Spleen (tissue), 7 donors: ENCODE measurements around the gene AP4M1.
"Not testable (repeated sequence)": the region's sequence is repeated elsewhere in the genome, so short reads cannot be mapped to it uniquely, and the experiment has no call there.

Experiments used
- POLR2A ChIP-seq, 3 donors: fragments of 450-650 bp; IDR thresholded peaks; one replicate each; pipeline ENCODE4 v1.5.1; 2017; ENCODE audit warnings: antibody characterized with exemption in 3 of 3, mild to moderate bottlenecking in 1 of 3
- POLR2AphosphoS5 ChIP-seq, 3 donors: sonication (generic); formaldehyde crosslinking; IDR thresholded peaks; one replicate each; pipeline ENCODE4 v1.5.1; 2017; ENCODE audit warnings: antibody characterized with exemption in 3 of 3
- TF ChIP-seq, protein P1 (sequence below), 11 experiments: fragments of 200-600 bp in 7 of 11; fragments of 450-650 bp in 4 of 11; sonication (generic) in 4 of 11; IDR thresholded peaks in 8 of 11; conservative IDR thresholded peaks in 3 of 11; 1 replicate in 7 of 11; 2 replicates in 4 of 11; pipeline versions ENCODE4 v1.4.0 to v1.8.0; 2016 to 2021; ENCODE audit warnings: antibody characterized with exemption in 11 of 11, inconsistent platforms in 4 of 11, mild to moderate bottlenecking in 1 of 11
- donor health status: DM: no; HTN: no; CAD: no; lungs with moderate emphysema.
- donor health status: DM: no; HTN: no; CAD: no.
- donor health status: DM: no; HTN: no; CAD: no.

DNA sequence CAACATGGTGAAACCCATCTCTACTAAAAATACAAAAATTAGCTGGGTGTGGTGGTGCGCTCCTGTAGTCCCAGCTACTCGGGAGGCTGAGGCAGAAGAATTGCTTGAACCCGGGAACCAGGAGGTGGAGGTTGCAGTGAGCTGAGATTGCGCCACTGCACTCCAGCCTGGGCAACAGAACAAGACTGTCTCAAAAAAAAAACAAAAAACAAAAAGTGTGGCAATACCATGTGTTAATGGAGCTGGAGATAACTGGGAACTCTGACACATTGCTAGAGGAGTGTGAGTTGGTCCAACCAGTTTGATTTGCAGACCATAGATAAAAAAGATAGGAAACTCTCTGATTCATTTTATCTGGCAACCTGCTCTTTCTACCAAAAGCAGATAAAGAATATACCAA is 44.9 kb downstream of the AP4M1 start:
- TF ChIP-seq, protein P1, sequence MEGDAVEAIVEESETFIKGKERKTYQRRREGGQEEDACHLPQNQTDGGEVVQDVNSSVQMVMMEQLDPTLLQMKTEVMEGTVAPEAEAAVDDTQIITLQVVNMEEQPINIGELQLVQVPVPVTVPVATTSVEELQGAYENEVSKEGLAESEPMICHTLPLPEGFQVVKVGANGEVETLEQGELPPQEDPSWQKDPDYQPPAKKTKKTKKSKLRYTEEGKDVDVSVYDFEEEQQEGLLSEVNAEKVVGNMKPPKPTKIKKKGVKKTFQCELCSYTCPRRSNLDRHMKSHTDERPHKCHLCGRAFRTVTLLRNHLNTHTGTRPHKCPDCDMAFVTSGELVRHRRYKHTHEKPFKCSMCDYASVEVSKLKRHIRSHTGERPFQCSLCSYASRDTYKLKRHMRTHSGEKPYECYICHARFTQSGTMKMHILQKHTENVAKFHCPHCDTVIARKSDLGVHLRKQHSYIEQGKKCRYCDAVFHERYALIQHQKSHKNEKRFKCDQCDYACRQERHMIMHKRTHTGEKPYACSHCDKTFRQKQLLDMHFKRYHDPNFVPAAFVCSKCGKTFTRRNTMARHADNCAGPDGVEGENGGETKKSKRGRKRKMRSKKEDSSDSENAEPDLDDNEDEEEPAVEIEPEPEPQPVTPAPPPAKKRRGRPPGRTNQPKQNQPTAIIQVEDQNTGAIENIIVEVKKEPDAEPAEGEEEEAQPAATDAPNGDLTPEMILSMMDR (IDR thresholded peaks at IDR 0.05 in 8 of 11, conservative IDR thresholded peaks at IDR 0.05 in 3 of 11) = not testable (repeated sequence)
- TF ChIP-seq POLR2AphosphoS5, POLR2A (IDR thresholded peaks at IDR 0.05): not testable (repeated sequence)
